Lung (tissue), 12 donors: ENCODE measurements around the gene SLC4A1AP. TPM values are rescaled to one million over a fixed set of nuclear protein-coding genes. Genes with fewer than 3 reads are reported as not detected.
A peak's percentile ranks its signal among the peaks of the same experiment; 100 is the strongest.

ENCODE experiments used
- ATAC-seq: fragments of 200-7000 bp; cut with Tn5 transposase; one replicate; pipeline ENCODE4 v1.9.1; 2020; ENCODE audit warnings: moderate number of reproducible peaks; ENCODE audit not compliant: insufficient read depth, low FRiP score
- DNase-seq, 3 donors: peaks; one replicate each; pipeline ENCODE4 v3.0.0-alpha.2; 2013 to 2017
- H3K27ac ChIP-seq, 2 donors: one replicate each; pipeline ENCODE4 v1.5.1; 2013; ENCODE audit warnings: mild to moderate bottlenecking in 2 of 2, moderate library complexity in 2 of 2, control low read depth in 1 of 2, inconsistent platforms in 1 of 2, low read depth in 1 of 2, low read length in 1 of 2
- H3K27me3 ChIP-seq, 3 donors: one replicate each; pipeline ENCODE4 v1.5.1; 2013; ENCODE audit warnings: low read length in 2 of 3; ENCODE audit not compliant: control insufficient read depth in 3 of 3, insufficient read depth in 3 of 3
- H3K36me3 ChIP-seq, 4 donors: one replicate each; pipeline ENCODE4 v1.5.1; 2013; ENCODE audit warnings: low read length in 4 of 4, mild to moderate bottlenecking in 1 of 4, moderate library complexity in 1 of 4; ENCODE audit not compliant: control insufficient read depth in 4 of 4, insufficient read depth in 4 of 4
- H3K4me1 ChIP-seq, 5 donors: one replicate each; pipeline ENCODE4 v1.5.1; 2013; ENCODE audit warnings: low read length in 5 of 5, mild to moderate bottlenecking in 2 of 5, moderate library complexity in 1 of 5; ENCODE audit not compliant: control insufficient read depth in 5 of 5, insufficient read depth in 5 of 5
- H3K4me3 ChIP-seq: one replicate; pipeline ENCODE4 v1.5.1; 2013; ENCODE audit warnings: mild to moderate bottlenecking, control low read depth, moderate library complexity
- H3K9ac ChIP-seq, 2 donors: one replicate each; pipeline ENCODE4 v1.5.1; 2013; ENCODE audit warnings: low read length in 2 of 2, control low read depth in 1 of 2; ENCODE audit not compliant: insufficient read depth in 1 of 2
- H3K9me3 ChIP-seq, 4 donors: one replicate each; pipeline ENCODE4 v1.5.1; 2013; ENCODE audit warnings: low read length in 3 of 4, mild to moderate bottlenecking in 1 of 4, moderate library complexity in 1 of 4; ENCODE audit not compliant: control insufficient read depth in 4 of 4, insufficient read depth in 3 of 4
- WGBS, 2 donors: extraction: QIAGEN DNeasy Blood & Tissue Kit; methylation state at CpG; one replicate each; pipeline ENCODE4 v1.1.7; 2013; 5-methylcytosine and 5-hydroxymethylcytosine counted together
- polyA plus RNA-seq, 2 donors: library from polyadenylated mRNA; stranded (reverse); fragments of 200-250 nt; gene quantifications; one replicate each; pipeline ENCODE4 v1.2.1, GENCODE V29; 2013
- total RNA-seq, 2 donors: library from RNA; depleted of rRNA in 1 of 2; stranded (reverse); fragments of >200 nt in 1 of 2; gene quantifications; one replicate each; pipeline ENCODE4 v1.2.1, GENCODE V29; 2014 to 2021
- TF ChIP-seq, protein P1 (sequence below): IDR thresholded peaks from 2 replicates; pipeline ENCODE4 v1.5.1; 2012; ENCODE audit warnings: mild to moderate bottlenecking; ENCODE audit errors: control extremely low read depth, extremely low read depth
- donor health status: control.
- donor health status: control.
- donor health status: Bipolar disorder and iron deficiency.
- donor health status: healthy.
- donor health status: DM: yes; HTN: yes; CAD: no.

The SLC4A1AP gene
- total and polyA plus RNA-seq, 4 donors, result 14.0 to 28.6 (median 17.9) TPM

DNA sequence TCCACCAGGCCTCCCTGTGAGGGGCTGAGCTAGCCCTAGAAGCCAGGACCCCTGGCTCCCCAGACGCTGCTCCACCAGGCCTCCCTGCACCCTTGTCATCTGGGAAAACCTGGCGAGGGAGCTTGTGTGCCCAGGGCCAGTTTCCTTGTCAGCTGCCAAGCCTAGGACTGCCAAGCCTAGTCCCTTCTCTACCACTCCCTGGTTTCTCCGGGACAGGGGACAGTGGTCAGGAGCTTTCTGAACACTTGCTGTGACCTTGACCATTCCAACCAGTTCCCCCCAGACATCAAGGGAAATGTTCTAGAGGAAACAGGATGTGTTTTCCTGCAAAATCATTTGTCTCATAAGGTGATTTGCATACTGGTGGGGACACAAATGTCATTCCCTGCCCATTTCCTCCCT, 66.6 kb downstream of the SLC4A1AP start:
- no peak for ATAC-seq
- Histone ChIP-seq H3K36me3 (no peaks in the 10 kb centered on the region), H3K9me3 (no peaks in the 10 kb centered on the region), H3K27ac (peak overlapping the region in 1 of 2 donors; percentile 81), H3K4me1 (peaks cover 0 to 25% (median 6%) of the 10 kb centered on the region in 5 donors), H3K4me3 (no peak overlapping the region), H3K9ac (no peak overlapping the region), H3K27me3 (no peaks in the 10 kb centered on the region)
- TF ChIP-seq, protein P1, sequence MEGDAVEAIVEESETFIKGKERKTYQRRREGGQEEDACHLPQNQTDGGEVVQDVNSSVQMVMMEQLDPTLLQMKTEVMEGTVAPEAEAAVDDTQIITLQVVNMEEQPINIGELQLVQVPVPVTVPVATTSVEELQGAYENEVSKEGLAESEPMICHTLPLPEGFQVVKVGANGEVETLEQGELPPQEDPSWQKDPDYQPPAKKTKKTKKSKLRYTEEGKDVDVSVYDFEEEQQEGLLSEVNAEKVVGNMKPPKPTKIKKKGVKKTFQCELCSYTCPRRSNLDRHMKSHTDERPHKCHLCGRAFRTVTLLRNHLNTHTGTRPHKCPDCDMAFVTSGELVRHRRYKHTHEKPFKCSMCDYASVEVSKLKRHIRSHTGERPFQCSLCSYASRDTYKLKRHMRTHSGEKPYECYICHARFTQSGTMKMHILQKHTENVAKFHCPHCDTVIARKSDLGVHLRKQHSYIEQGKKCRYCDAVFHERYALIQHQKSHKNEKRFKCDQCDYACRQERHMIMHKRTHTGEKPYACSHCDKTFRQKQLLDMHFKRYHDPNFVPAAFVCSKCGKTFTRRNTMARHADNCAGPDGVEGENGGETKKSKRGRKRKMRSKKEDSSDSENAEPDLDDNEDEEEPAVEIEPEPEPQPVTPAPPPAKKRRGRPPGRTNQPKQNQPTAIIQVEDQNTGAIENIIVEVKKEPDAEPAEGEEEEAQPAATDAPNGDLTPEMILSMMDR, result no peak
- DNase-seq, result no peak
- WGBS, 2 donors, result 72 to 82% methylated on average over 3 of the region's 3 CpGs

DNA sequence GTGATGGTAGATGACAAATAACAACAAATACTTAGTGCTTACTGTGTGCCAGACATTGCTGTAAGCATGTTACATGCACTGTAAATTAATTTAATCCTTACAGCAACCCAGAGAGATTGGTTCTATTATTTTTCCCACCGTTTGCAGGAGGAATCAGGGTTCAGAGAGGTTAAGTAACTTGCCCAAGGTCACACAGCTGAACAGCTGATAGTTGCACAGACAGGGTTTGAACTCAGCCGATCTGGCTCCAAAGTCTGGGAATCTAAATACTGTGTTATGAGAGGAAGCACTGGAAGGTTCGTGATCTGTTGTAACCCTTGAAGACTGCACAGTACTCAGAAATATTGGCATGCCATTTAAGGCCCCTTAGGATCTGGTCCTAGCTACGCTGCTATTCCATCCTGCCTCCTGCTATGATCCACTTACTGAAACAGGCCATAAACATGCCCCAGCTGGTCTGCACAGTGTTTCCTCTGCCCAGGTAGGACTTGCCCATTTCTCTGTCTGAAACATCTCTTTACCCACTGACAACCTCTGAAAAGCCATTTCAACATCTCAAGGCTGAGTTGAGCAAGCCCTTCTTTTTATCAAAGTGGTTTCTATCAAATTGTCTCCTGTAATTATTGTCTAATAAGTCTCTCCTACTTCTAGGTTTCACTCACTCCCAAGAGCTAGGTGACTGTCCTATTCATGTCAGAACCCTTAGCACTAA, 67.4 kb downstream of the SLC4A1AP start:
- Histone ChIP-seq H3K27me3 (no peaks in the 10 kb centered on the region), H3K4me1 (peaks cover 0 to 33% (median 10%) of the 10 kb centered on the region in 5 donors)
- 58 to 82% methylated on average over 4 of the region's 4 CpGs for WGBS, 2 donors

DNA sequence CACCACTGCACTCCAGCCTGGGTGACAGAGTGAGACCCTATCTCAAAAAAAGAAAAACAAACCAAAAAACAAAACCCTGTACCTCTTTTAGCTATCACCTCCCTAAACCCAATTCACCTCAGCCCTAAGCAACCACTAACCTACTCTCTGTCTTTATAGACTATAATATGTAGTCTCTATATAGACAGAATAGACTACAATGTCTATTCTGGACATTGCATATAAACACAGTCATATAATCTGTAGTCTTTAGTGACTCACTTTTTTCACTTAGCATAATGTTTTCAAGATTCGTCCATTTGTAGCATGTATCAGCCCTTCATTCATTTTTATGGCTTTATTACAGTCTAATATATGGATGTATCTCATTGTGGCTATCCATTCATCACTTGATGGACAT, 70.6 kb downstream of the SLC4A1AP start:
- no peak for DNase-seq
- WGBS, 2 donors, result 92 to 93% methylated on average over 1 of the region's 1 CpG
- no peak for ATAC-seq
- H3K36me3 ChIP-seq, result no peaks in the 10 kb centered on the region
- H3K9ac ChIP-seq, result no peak overlapping the region
- no peak overlapping the region for H3K4me3 ChIP-seq
- TF ChIP-seq, protein P1, result no peak
- H3K4me1 ChIP-seq, result peaks cover 0 to 34% (median 13%) of the 10 kb centered on the region in 5 donors
- no peaks in the 10 kb centered on the region for H3K9me3 ChIP-seq
- H3K27ac ChIP-seq, result peak overlapping the region in 1 of 2 donors; percentile 94
- no peaks in the 10 kb centered on the region for H3K27me3 ChIP-seq

More for the DNA sequence above, 67.4 kb downstream of the SLC4A1AP start:
- H3K36me3 ChIP-seq, result no peaks in the 10 kb centered on the region
- H3K27ac ChIP-seq, result peak overlapping the region; percentile 22 to 53
- TF ChIP-seq, protein P1, result no peak
- H3K9ac ChIP-seq, result peak overlapping the region in 1 of 2 donors; percentile 33
- no peak for ATAC-seq
- H3K9me3 ChIP-seq, result no peaks in the 10 kb centered on the region
- DNase-seq, result no peak
- H3K4me3 ChIP-seq, result no peak overlapping the region
